ENCODE results near the gene DOC2B. TPM values are rescaled to one million over a fixed set of nuclear protein-coding genes. Genes with fewer than 3 reads are reported as not detected.
A peak's percentile ranks its signal among the peaks of the same experiment; 100 is the strongest.

DOC2B gene
- total and polyA plus RNA-seq, 12 donors: 2.6 to 15.7 (median 5.9) TPM

DNA sequence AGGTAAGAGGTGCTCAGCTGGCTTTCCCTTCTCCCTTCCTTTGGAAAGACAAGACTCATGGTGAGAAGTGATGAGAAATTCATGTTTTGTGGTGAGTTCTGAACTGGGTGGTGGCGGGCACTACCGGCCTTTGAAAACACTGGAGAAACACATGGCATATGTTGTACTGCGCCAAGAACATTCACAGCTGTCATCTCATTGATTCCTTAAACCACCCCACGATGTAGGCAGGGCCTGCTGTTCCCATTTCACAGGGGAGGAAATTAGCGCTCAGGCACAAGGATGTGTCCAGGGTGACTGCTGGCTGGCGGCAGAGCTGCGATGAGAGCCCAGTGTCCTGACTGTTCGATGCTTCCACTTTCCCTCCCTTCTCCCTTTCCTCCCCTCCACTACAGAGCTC, 1.6 kb upstream of the DOC2B start:
- WGBS, 4 donors: 66 to 88% (median 87%) methylated on average over 8 of the region's 8 CpGs
- TF ChIP-seq, protein P1, sequence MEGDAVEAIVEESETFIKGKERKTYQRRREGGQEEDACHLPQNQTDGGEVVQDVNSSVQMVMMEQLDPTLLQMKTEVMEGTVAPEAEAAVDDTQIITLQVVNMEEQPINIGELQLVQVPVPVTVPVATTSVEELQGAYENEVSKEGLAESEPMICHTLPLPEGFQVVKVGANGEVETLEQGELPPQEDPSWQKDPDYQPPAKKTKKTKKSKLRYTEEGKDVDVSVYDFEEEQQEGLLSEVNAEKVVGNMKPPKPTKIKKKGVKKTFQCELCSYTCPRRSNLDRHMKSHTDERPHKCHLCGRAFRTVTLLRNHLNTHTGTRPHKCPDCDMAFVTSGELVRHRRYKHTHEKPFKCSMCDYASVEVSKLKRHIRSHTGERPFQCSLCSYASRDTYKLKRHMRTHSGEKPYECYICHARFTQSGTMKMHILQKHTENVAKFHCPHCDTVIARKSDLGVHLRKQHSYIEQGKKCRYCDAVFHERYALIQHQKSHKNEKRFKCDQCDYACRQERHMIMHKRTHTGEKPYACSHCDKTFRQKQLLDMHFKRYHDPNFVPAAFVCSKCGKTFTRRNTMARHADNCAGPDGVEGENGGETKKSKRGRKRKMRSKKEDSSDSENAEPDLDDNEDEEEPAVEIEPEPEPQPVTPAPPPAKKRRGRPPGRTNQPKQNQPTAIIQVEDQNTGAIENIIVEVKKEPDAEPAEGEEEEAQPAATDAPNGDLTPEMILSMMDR (IDR thresholded peaks at IDR 0.05): no peak
- TF ChIP-seq POLR2A (IDR thresholded peaks at IDR 0.05): no peak

DNA sequence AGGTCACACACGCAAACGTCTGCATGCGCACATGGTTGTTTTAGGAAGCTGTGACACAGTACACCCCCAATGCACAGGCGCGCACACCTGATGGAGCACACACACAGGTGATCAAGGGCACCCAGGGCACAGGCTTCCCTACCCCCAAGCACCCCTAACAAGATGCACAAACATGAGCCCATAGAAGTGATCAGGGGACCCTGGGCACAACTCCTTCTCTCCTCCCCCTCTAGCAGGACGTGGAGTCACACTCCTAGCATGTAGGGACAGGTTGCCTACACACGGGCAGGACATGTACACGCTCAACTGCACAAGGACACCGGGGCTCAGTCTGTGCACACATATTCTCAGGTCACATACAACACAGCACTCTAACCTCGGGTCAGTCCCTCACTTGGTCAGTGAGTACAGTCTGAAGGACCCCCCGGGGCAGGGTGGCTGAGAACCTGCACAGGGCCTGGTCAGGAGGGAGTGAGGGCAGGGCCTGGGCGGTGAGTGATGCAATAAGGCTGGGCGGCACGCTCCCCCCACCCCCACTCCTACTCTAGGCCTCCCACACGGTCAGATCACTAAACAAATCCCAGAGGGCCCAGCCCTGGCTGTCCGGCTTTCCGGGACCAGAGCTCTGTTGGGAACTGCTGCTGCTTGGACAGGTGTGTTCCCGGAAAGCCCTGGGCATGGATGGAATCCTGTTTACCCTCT, 751 bp upstream of the DOC2B start:
- intact Hi-C loops (cut with DNase I): no loop called here
- Histone ChIP-seq H3K9me3 (replicated peaks in 1 of 3) (no peaks in the 10 kb centered on the region), H3K36me3 (replicated peaks in 1 of 2) (no peaks in the 10 kb centered on the region), H3K4me1 (replicated peaks in 1 of 2) (peaks cover 0 to 8% of the 10 kb centered on the region in 2 donors), H3K27ac (no peak overlapping the region), H3K27me3 (peaks cover 13% of the 10 kb centered on the region), H3K4me3 (peak overlapping the region in 1 of 4 donors; percentile 49)
- peak in 1 of 7 donors; percentile 63 for DNase-seq
- TF ChIP-seq POLR2A (IDR thresholded peaks at IDR 0.05): no peak
- 63 to 89% (median 73%) methylated on average over 8 to 18 of the region's 18 CpGs for WGBS, 4 donors

More for the DNA sequence above, 1.6 kb upstream of the DOC2B start:
- Histone ChIP-seq H3K27ac (no peak overlapping the region), H3K27me3 (peaks cover 13% of the 10 kb centered on the region), H3K36me3 (replicated peaks in 1 of 2) (no peaks in the 10 kb centered on the region), H3K9me3 (replicated peaks in 1 of 3) (no peaks in the 10 kb centered on the region), H3K4me1 (replicated peaks in 1 of 2) (peaks cover 0 to 8% of the 10 kb centered on the region in 2 donors), H3K4me3 (no peak overlapping the region)
- no peak for DNase-seq
- intact Hi-C loops (cut with DNase I): no loop called here

DNA sequence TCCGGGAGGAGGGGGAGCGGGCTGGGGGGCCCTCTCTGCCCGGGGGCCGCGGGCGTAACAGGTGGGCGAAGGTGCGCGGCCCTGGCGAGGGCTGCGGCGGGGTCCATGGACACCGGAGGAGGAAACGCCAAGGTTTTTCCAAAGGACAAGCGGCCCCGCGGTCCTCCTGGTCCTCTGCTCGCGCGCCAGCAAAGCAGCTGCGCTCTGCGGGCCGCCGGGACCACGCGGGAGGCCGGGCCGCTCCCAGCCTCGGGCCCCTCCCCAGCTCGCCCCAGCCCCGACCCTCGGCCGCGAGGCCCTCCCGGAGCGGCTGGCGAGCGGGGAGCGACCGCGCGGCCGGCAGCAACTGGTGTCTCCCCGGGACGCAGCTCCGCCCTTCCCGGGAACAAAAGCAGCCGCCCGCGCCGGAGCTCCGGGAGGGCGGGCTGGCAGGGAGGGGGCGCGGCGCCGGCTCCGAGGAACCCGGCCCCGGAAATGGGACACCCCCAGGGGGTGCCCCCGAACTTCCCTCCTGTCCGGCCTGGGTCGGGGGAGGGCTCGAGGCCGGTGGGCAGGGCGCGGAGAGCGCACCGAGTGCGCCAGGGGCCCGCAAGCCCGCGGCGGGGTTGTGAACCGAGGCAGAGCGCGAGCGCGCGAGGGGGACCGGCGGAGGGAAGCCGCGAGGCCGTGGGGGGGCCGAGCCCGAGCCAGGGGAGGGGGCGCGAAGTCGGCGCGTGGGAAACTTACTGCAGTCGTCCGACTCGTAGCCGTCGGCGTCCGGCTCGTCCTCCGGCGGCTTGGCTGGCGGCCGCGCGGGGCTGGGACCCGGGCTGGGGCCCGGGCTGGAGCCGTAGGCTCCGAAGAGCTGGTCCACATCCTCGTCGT, 837 bp downstream of the DOC2B start:
- Histone ChIP-seq H3K36me3 (replicated peaks in 1 of 2) (no peaks in the 10 kb centered on the region), H3K27ac (peak overlapping the region in 4 of 5 donors; percentile 14 to 78 (median 38)), H3K4me1 (replicated peaks in 1 of 2) (peaks cover 0 to 8% of the 10 kb centered on the region in 2 donors), H3K4me3 (peak overlapping the region in 1 of 4 donors; percentile 57), H3K27me3 (peaks cover 13% of the 10 kb centered on the region), H3K9me3 (replicated peaks in 1 of 3) (no peaks in the 10 kb centered on the region)
- no peak for DNase-seq
- intact Hi-C loops (cut with DNase I): no loop called here
- no peak for TF ChIP-seq POLR2A (IDR thresholded peaks at IDR 0.05)
- TF ChIP-seq, protein P1 (IDR thresholded peaks at IDR 0.05): no peak
- 0 to 3% (median 0%) methylated on average over 3 to 112 of the region's 112 CpGs for WGBS, 4 donors

DNA sequence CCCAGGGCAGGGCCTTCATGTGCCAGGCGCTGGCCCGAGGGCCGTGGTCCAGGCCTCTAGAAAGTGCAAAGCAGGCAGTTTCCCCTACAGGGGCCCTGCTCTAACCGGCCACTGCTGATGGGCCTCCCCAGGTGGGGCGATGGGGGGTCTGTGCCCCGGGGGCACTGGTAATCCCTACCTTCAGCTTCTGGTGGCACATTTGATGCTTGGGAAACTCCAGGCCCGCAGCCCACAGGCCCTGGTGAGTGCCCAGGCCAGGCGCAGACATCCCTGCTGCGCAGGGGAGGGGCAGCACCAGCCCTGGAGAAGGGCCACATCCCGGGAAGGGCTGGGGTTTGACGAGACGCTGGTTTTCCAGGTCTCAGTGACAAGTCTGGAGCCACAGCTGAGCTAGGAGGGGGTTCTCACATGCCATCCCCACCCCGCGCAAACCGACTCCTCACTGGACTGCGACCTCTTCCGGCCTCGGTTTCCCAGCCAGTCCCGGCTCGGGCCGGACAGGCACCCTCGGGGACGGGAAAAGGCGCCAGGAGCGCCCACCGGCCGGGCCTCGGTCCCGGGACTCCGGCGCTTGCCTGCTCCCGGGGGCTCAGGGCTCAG, 1.6 kb downstream of the DOC2B start:
- TF ChIP-seq POLR2A (IDR thresholded peaks at IDR 0.05): no peak
- TF ChIP-seq, protein P1 (IDR thresholded peaks at IDR 0.05): no peak
- Histone ChIP-seq H3K4me1 (replicated peaks in 1 of 2) (peaks cover 0 to 8% of the 10 kb centered on the region in 2 donors), H3K4me3 (peak overlapping the region in 1 of 4 donors; percentile 57), H3K9me3 (replicated peaks in 1 of 3) (no peaks in the 10 kb centered on the region), H3K36me3 (replicated peaks in 1 of 2) (no peaks in the 10 kb centered on the region), H3K27ac (peak overlapping the region in 4 of 5 donors; percentile 14 to 78 (median 38)), H3K27me3 (peaks cover 13% of the 10 kb centered on the region)
- intact Hi-C loops (cut with DNase I): no loop called here
- no peak for DNase-seq
- WGBS, 4 donors: 20 to 40% (median 31%) methylated on average over 3 to 32 of the region's 32 CpGs
